HEK293 (cell line): Measurements from ENCODE around the gene ACAA1.

Experiments
- ATF2 ChIP-seq: fragments of 450-650 bp; formaldehyde crosslinking; IDR thresholded peaks from 2 replicates; pipeline ENCODE4 v1.5.1; 2016; ENCODE audit warnings: missing biosample characterization, missing genetic modification characterization, low read depth
- EGR2 ChIP-seq: fragments of 450-650 bp; formaldehyde crosslinking; IDR thresholded peaks from 2 replicates; pipeline ENCODE4 v1.5.1; 2016; ENCODE audit warnings: low read depth, missing biosample characterization, missing genetic modification characterization
- ELK4 ChIP-seq: IDR thresholded peaks from 2 replicates; pipeline ENCODE4 v1.6.1; 2011; ENCODE audit warnings: mild to moderate bottlenecking, low read depth, low read length, borderline replicate concordance
- HOXA7 ChIP-seq: sonication (generic); formaldehyde crosslinking; IDR thresholded peaks from 2 replicates; pipeline ENCODE4 v1.8.1; 2022; ENCODE audit warnings: missing genetic modification reagents, borderline replicate concordance
- PRDM10 ChIP-seq: fragments of 450-650 bp; formaldehyde crosslinking; IDR thresholded peaks from 2 replicates; pipeline ENCODE4 v1.5.1; 2016; ENCODE audit warnings: missing biosample characterization, missing genetic modification characterization
- RBAK ChIP-seq: fragments of 450-650 bp; formaldehyde crosslinking; IDR thresholded peaks from 2 replicates; pipeline ENCODE4 v1.5.1; 2016; ENCODE audit warnings: missing biosample characterization, missing genetic modification characterization
- ZBTB20 ChIP-seq: fragments of 450-650 bp; formaldehyde crosslinking; IDR thresholded peaks from 2 replicates; pipeline ENCODE4 v1.5.1; 2016; ENCODE audit warnings: missing biosample characterization, missing genetic modification characterization
- ZNF146 ChIP-seq: fragments of 450-650 bp; formaldehyde crosslinking; IDR thresholded peaks from 2 replicates; pipeline ENCODE4 v1.5.1; 2016; ENCODE audit warnings: missing biosample characterization, missing genetic modification characterization
- ZNF24 ChIP-seq: fragments of 450-650 bp; formaldehyde crosslinking; IDR thresholded peaks from 2 replicates; pipeline ENCODE4 v1.5.1; 2016; ENCODE audit warnings: missing biosample characterization, missing genetic modification characterization
- ZNF354C ChIP-seq: fragments of 450-650 bp; formaldehyde crosslinking; IDR thresholded peaks from 2 replicates; pipeline ENCODE4 v1.5.1; 2016; ENCODE audit warnings: missing biosample characterization, missing genetic modification characterization, low read depth, borderline replicate concordance
- ZNF585B ChIP-seq: fragments of 450-650 bp; formaldehyde crosslinking; IDR thresholded peaks from 2 replicates; pipeline ENCODE4 v1.5.1; 2016; ENCODE audit warnings: missing biosample characterization, missing genetic modification characterization
- ZNF621 ChIP-seq: fragments of 450-650 bp; formaldehyde crosslinking; IDR thresholded peaks from 2 replicates; pipeline ENCODE4 v1.5.1; 2017; ENCODE audit warnings: missing biosample characterization, missing genetic modification characterization
- ZNF670 ChIP-seq: fragments of 450-650 bp; formaldehyde crosslinking; IDR thresholded peaks from 2 replicates; pipeline ENCODE4 v1.5.1; 2016; ENCODE audit warnings: missing biosample characterization, missing genetic modification characterization, low read depth
- ZNF76 ChIP-seq: fragments of 450-650 bp; formaldehyde crosslinking; IDR thresholded peaks from 2 replicates; pipeline ENCODE4; 2016; ENCODE audit warnings: low read depth, missing biosample characterization, missing genetic modification characterization, borderline replicate concordance
- ZNF843 ChIP-seq: fragments of 450-650 bp; formaldehyde crosslinking; IDR thresholded peaks from 2 replicates; pipeline ENCODE4 v1.5.1; 2016; ENCODE audit warnings: missing biosample characterization, missing genetic modification characterization
- ZSCAN30 ChIP-seq: fragments of 450-650 bp; IDR thresholded peaks from 2 replicates; pipeline ENCODE4 v1.5.1; 2018; ENCODE audit warnings: missing biosample characterization, mild to moderate bottlenecking, missing genetic modification characterization, moderate library complexity
- TF ChIP-seq, protein P1 (sequence below): fragments of 450-650 bp; formaldehyde crosslinking; IDR thresholded peaks from 2 replicates; pipeline ENCODE4 v1.5.1; 2016; ENCODE audit warnings: missing biosample characterization, missing genetic modification characterization
- TF ChIP-seq, protein P2 (sequence below): fragments of 450-650 bp; formaldehyde crosslinking; conservative IDR thresholded peaks from 2 replicates; pipeline ENCODE4 v1.5.1; 2016; ENCODE audit warnings: low read depth, missing biosample characterization, missing genetic modification characterization
- TF ChIP-seq, protein P3 (sequence below): fragments of 450-650 bp; formaldehyde crosslinking; IDR thresholded peaks from 2 replicates; pipeline ENCODE4 v1.5.1; 2016; ENCODE audit warnings: missing biosample characterization, missing genetic modification characterization
- TF ChIP-seq, protein P4 (sequence below): fragments of 450-650 bp; formaldehyde crosslinking; IDR thresholded peaks from 2 replicates; pipeline ENCODE4 v1.5.1; 2016; ENCODE audit warnings: missing biosample characterization, missing genetic modification characterization, borderline replicate concordance

The ACAA1 gene

GRCh38 chr3:38136777-38137614, at the start of gene ACAA1 (continued):
- TF ChIP-seq, protein P1, sequence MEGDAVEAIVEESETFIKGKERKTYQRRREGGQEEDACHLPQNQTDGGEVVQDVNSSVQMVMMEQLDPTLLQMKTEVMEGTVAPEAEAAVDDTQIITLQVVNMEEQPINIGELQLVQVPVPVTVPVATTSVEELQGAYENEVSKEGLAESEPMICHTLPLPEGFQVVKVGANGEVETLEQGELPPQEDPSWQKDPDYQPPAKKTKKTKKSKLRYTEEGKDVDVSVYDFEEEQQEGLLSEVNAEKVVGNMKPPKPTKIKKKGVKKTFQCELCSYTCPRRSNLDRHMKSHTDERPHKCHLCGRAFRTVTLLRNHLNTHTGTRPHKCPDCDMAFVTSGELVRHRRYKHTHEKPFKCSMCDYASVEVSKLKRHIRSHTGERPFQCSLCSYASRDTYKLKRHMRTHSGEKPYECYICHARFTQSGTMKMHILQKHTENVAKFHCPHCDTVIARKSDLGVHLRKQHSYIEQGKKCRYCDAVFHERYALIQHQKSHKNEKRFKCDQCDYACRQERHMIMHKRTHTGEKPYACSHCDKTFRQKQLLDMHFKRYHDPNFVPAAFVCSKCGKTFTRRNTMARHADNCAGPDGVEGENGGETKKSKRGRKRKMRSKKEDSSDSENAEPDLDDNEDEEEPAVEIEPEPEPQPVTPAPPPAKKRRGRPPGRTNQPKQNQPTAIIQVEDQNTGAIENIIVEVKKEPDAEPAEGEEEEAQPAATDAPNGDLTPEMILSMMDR (tag by site-specific recombination): no peak
- TF ChIP-seq ZNF621 (tag by site-specific recombination) (no peak), ATF2 (tag by site-specific recombination) (no peak), ELK4 (peak; percentile 43; the same call in 1 of the 2 replicates), PRDM10 (tag by site-specific recombination) (peak; percentile 79; the same call in 1 of the 2 replicates), EGR2 (peak; percentile 26; the same call in 1 of the 2 replicates), HOXA7 (CRISPR knock-in tag) (no peak), RBAK (tag by site-specific recombination) (no peak), ZNF670 (tag by site-specific recombination) (no peak), ZNF585B (no peak), ZNF354C (no peak), ZNF843 (tag by site-specific recombination) (no peak), ZNF76 (tag by site-specific recombination) (no peak), ZSCAN30 (0 out of 2 replicates have a peak, but pooled peaks have one; percentile 43), ZNF146 (tag by site-specific recombination) (no peak), ZBTB20 (tag by site-specific recombination) (no peak), ZNF24 (no peak)
- TF ChIP-seq, protein P2, sequence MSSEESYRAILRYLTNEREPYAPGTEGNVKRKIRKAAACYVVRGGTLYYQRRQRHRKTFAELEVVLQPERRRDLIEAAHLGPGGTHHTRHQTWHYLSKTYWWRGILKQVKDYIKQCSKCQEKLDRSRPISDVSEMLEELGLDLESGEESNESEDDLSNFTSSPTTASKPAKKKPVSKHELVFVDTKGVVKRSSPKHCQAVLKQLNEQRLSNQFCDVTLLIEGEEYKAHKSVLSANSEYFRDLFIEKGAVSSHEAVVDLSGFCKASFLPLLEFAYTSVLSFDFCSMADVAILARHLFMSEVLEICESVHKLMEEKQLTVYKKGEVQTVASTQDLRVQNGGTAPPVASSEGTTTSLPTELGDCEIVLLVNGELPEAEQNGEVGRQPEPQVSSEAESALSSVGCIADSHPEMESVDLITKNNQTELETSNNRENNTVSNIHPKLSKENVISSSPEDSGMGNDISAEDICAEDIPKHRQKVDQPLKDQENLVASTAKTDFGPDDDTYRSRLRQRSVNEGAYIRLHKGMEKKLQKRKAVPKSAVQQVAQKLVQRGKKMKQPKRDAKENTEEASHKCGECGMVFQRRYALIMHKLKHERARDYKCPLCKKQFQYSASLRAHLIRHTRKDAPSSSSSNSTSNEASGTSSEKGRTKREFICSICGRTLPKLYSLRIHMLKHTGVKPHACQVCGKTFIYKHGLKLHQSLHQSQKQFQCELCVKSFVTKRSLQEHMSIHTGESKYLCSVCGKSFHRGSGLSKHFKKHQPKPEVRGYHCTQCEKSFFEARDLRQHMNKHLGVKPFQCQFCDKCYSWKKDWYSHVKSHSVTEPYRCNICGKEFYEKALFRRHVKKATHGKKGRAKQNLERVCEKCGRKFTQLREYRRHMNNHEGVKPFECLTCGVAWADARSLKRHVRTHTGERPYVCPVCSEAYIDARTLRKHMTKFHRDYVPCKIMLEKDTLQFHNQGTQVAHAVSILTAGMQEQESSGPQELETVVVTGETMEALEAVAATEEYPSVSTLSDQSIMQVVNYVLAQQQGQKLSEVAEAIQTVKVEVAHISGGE: peak; percentile 60
- TF ChIP-seq, protein P3, sequence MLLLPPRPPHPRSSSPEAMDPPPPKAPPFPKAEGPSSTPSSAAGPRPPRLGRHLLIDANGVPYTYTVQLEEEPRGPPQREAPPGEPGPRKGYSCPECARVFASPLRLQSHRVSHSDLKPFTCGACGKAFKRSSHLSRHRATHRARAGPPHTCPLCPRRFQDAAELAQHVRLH (tag by site-specific recombination): peak; percentile 20; the same call in 1 of the 2 replicates
- TF ChIP-seq, protein P4, sequence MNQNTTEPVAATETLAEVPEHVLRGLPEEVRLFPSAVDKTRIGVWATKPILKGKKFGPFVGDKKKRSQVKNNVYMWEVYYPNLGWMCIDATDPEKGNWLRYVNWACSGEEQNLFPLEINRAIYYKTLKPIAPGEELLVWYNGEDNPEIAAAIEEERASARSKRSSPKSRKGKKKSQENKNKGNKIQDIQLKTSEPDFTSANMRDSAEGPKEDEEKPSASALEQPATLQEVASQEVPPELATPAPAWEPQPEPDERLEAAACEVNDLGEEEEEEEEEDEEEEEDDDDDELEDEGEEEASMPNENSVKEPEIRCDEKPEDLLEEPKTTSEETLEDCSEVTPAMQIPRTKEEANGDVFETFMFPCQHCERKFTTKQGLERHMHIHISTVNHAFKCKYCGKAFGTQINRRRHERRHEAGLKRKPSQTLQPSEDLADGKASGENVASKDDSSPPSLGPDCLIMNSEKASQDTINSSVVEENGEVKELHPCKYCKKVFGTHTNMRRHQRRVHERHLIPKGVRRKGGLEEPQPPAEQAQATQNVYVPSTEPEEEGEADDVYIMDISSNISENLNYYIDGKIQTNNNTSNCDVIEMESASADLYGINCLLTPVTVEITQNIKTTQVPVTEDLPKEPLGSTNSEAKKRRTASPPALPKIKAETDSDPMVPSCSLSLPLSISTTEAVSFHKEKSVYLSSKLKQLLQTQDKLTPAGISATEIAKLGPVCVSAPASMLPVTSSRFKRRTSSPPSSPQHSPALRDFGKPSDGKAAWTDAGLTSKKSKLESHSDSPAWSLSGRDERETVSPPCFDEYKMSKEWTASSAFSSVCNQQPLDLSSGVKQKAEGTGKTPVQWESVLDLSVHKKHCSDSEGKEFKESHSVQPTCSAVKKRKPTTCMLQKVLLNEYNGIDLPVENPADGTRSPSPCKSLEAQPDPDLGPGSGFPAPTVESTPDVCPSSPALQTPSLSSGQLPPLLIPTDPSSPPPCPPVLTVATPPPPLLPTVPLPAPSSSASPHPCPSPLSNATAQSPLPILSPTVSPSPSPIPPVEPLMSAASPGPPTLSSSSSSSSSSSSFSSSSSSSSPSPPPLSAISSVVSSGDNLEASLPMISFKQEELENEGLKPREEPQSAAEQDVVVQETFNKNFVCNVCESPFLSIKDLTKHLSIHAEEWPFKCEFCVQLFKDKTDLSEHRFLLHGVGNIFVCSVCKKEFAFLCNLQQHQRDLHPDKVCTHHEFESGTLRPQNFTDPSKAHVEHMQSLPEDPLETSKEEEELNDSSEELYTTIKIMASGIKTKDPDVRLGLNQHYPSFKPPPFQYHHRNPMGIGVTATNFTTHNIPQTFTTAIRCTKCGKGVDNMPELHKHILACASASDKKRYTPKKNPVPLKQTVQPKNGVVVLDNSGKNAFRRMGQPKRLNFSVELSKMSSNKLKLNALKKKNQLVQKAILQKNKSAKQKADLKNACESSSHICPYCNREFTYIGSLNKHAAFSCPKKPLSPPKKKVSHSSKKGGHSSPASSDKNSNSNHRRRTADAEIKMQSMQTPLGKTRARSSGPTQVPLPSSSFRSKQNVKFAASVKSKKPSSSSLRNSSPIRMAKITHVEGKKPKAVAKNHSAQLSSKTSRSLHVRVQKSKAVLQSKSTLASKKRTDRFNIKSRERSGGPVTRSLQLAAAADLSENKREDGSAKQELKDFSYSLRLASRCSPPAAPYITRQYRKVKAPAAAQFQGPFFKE (tag by site-specific recombination): no peak
